Spinal cord (tissue), 10 donors: ENCODE results near the gene COX8A. TPM values are rescaled to one million over a fixed set of nuclear protein-coding genes. Genes with fewer than 3 reads are reported as not detected.
A peak's percentile ranks its signal among the peaks of the same experiment; 100 is the strongest.

ENCODE experiments used
- DNase-seq, 6 donors: peaks; one replicate each; pipeline versions ENCODE4 v3.0.0 to v3.0.0-alpha.2; 2013 to 2015; ENCODE audit warnings: low spot score in 6 of 6, low read depth in 4 of 6
- H3K27ac ChIP-seq: one replicate; pipeline ENCODE4 v1.5.1; 2013; ENCODE audit warnings: low read depth, low read length, control low read depth
- H3K27me3 ChIP-seq: one replicate; pipeline ENCODE4 v1.6.1; 2013; ENCODE audit warnings: low read length; ENCODE audit not compliant: control insufficient read depth, insufficient read depth
- H3K36me3 ChIP-seq: one replicate; pipeline ENCODE4 v1.6.1; 2013; ENCODE audit warnings: low read length; ENCODE audit not compliant: control insufficient read depth, insufficient read depth
- H3K4me1 ChIP-seq: one replicate; pipeline ENCODE4 v1.6.1; 2013; ENCODE audit warnings: low read length; ENCODE audit not compliant: control insufficient read depth, insufficient read depth
- H3K4me3 ChIP-seq: one replicate; pipeline ENCODE4 v1.5.1; 2013; ENCODE audit warnings: low read depth, low read length, control low read depth
- H3K9me3 ChIP-seq: one replicate; pipeline ENCODE4 v1.6.1; 2013; ENCODE audit warnings: low read length; ENCODE audit not compliant: control insufficient read depth, insufficient read depth
- WGBS: methylation state at CpG from one replicate; pipeline ENCODE4 v1.1.5; 2013; ENCODE audit warnings: missing lambda C conversion rate; ENCODE audit not compliant: insufficient coverage; 5-methylcytosine and 5-hydroxymethylcytosine counted together
- polyA plus RNA-seq, 2 donors: library from polyadenylated mRNA; unstranded; fragments of 120-200 nt; gene quantifications; one replicate each; pipeline ENCODE4 v1.2.1, GENCODE V29; 2013; ENCODE audit not compliant: insufficient read length in 2 of 2
- total RNA-seq, 2 donors: library from RNA; depleted of rRNA in 1 of 2; stranded (reverse); fragments of 120-200 nt in 1 of 2; fragments of >200 nt in 1 of 2; gene quantifications; one replicate each; pipeline versions ENCODE4 v1.2.3 to v1.2.4, GENCODE V29; 2013 to 2014
- donor health status: healthy.

COX8A gene
- total and polyA plus RNA-seq, 4 donors, result 303 to 558 (median 391) TPM

DNA sequence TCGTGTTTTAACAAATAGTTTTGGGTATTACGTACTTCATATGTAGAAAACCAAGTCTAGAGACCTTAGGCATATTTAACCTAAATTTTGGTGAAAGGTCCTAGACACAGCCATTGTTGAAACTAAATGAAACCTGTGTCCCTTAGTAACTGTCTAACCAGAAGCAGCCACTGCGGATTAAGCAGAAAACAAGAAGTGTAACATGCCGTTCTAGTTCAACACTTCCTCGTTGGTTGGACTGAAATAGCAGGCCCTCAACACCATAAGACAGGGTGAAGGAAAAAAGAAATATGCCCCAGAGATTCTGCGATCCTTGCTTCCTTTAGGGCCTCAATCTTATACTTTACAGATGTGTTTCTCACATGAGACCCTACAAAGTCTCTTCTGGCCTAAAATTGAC is 33.6 kb upstream of the COX8A start:
- 70% methylated on average over 2 of the region's 6 CpGs for WGBS
- no peak overlapping the region for H3K4me3 ChIP-seq
- no peaks in the 10 kb centered on the region for H3K9me3 ChIP-seq
- H3K36me3 ChIP-seq, result peaks cover 9% of the 10 kb centered on the region
- DNase-seq, result no peak
- no peaks in the 10 kb centered on the region for H3K27me3 ChIP-seq
- peaks cover 45% of the 10 kb centered on the region for H3K4me1 ChIP-seq
- H3K27ac ChIP-seq, result no peak overlapping the region

DNA sequence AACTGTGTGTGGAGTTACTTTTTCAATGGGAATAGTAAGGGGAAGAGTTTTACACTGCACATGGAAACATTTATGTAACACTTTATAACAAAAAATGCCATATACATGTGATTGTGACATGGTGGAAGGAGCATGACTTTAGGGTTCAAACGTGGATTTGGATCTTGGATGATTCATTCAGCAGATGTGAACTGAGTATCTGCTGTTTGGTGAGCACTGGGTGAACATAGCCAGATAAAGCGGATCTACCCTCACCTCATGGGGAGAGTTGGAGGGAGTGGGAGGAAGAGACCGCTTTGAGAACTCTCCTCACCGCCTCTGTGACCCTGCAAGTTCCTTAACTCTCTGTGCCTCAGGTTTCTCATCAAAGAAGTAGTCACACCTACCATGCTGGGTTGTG is 32.5 kb upstream of the COX8A start:
- Histone ChIP-seq H3K4me1 (peaks cover 48% of the 10 kb centered on the region), H3K36me3 (peaks cover 19% of the 10 kb centered on the region), H3K9me3 (no peaks in the 10 kb centered on the region), H3K27ac (no peak overlapping the region), H3K4me3 (no peak overlapping the region), H3K27me3 (no peaks in the 10 kb centered on the region)
- no CpG with 5 or more reads among the region's 4 CpGs for WGBS
- no peak for DNase-seq

GRCh38 chr11:63942803-63943202 is 31.6 kb upstream of the COX8A start:
- no peak overlapping the region for H3K27ac ChIP-seq
- H3K27me3 ChIP-seq, result no peaks in the 10 kb centered on the region
- no peak for DNase-seq
- H3K4me3 ChIP-seq, result no peak overlapping the region
- H3K36me3 ChIP-seq, result peaks cover 26% of the 10 kb centered on the region
- no peaks in the 10 kb centered on the region for H3K9me3 ChIP-seq
- 61% methylated on average over 2 of the region's 3 CpGs for WGBS
- H3K4me1 ChIP-seq, result peaks cover 48% of the 10 kb centered on the region

DNA sequence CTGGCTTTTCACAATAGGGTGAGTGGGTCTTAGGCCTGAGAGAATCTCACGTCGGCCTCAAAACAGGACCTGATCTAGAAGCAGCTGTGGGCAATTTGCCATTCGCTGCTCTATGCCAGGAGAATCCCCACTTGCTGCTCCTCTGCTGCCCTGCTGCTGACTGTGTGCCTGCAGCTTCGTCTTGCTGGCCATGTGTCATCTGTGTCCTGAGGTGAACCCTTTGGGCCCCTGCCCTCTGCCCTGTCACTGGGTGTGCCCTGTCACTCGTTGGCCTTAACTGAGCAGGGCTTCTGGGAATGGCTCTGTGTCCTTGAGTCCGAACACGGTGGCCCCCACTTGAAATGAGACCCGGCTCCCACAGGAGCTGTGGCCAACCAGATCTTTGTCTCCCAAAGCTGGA is 29.4 kb upstream of the COX8A start:
- WGBS, result 51% methylated on average over 8 of the region's 8 CpGs
- H3K4me3 ChIP-seq, result no peak overlapping the region
- H3K36me3 ChIP-seq, result peaks cover 32% of the 10 kb centered on the region
- peak in 1 of 6 donors; percentile 43 for DNase-seq
- H3K27ac ChIP-seq, result peak overlapping the region; percentile 33
- peaks cover 33% of the 10 kb centered on the region for H3K4me1 ChIP-seq
- H3K9me3 ChIP-seq, result no peaks in the 10 kb centered on the region
- no peaks in the 10 kb centered on the region for H3K27me3 ChIP-seq

DNA sequence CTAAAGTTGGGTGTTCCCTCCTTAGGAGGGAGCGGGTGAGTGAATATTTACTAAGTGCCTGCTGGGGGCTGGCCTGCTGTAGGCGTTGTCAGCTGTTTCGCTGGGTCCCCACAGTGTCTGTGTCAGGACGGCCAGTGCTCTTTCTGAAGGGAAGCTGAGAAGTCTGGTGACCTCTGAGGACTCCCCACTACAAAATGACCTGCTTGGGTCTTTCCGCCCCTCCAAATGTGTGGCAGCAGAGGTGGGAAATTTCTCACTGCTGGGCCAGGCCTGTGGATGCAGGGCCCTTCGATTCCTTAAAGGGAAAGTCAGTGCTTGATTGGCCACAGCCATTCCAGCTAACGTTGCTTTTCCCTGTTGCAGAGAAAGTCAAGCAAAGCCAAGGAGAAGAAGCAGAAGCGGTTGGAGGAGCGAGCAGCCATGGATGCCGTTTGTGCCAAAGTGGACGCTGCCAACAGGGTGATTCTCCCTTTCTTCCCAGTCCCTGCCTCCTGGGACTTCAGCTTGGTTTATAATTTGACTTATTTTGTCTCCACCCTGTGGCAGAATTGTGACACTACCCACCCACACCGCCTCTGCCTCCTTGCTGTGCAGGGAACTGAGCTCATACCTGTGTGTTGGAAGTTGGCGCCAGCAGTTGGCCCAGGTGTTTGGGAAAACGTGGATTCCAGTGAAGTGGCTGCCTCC is 28.8 kb upstream of the COX8A start:
- Histone ChIP-seq H3K36me3 (peaks cover 38% of the 10 kb centered on the region), H3K9me3 (no peaks in the 10 kb centered on the region), H3K4me1 (peaks cover 29% of the 10 kb centered on the region), H3K27ac (peak overlapping the region; percentile 33), H3K4me3 (no peak overlapping the region), H3K27me3 (no peaks in the 10 kb centered on the region)
- WGBS, result 21% methylated on average over 11 of the region's 14 CpGs
- DNase-seq, result peak; percentile 61 to 94 (median 64)

GRCh38 chr11:63951779-63952536 is 22.5 kb upstream of the COX8A start:
- no peak for DNase-seq
- Histone ChIP-seq H3K27ac (no peak overlapping the region), H3K9me3 (no peaks in the 10 kb centered on the region), H3K4me3 (no peak overlapping the region), H3K4me1 (no peaks in the 10 kb centered on the region), H3K27me3 (no peaks in the 10 kb centered on the region), H3K36me3 (peaks cover 69% of the 10 kb centered on the region)
- WGBS, result 79% methylated on average over 20 of the region's 20 CpGs

DNA sequence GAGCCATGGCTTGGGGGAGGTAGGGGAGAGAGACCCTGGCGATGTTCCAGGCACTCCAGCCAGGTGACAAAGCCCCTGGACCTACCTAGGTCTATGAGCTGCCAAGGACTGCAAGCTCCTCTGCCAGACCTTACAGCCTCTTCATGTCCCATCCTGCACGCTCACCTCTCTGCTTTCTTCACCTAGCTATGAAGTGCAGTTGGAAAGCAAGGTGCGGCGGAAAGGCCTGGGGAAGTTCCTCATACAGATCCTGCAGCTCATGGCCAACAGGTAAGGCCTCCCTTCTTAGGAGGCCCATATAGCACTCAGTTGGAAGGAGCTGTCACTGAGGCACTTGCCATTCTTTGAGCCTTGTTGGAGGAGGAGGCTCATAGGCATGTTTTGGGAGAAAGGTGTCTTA is 21.9 kb upstream of the COX8A start:
- Histone ChIP-seq H3K36me3 (peaks cover 69% of the 10 kb centered on the region), H3K4me3 (no peak overlapping the region), H3K27me3 (no peaks in the 10 kb centered on the region), H3K27ac (no peak overlapping the region), H3K4me1 (no peaks in the 10 kb centered on the region), H3K9me3 (no peaks in the 10 kb centered on the region)
- no peak for DNase-seq
- no CpG with 5 or more reads among the region's 4 CpGs for WGBS

GRCh38 chr11:63958008-63958407 is 16.4 kb upstream of the COX8A start:
- no peaks in the 10 kb centered on the region for H3K9me3 ChIP-seq
- H3K27me3 ChIP-seq, result no peaks in the 10 kb centered on the region
- no peak overlapping the region for H3K27ac ChIP-seq
- peaks cover 63% of the 10 kb centered on the region for H3K36me3 ChIP-seq
- peaks cover 5% of the 10 kb centered on the region for H3K4me1 ChIP-seq
- DNase-seq, result no peak
- WGBS, result 85% methylated on average over 4 of the region's 5 CpGs
- no peak overlapping the region for H3K4me3 ChIP-seq

DNA sequence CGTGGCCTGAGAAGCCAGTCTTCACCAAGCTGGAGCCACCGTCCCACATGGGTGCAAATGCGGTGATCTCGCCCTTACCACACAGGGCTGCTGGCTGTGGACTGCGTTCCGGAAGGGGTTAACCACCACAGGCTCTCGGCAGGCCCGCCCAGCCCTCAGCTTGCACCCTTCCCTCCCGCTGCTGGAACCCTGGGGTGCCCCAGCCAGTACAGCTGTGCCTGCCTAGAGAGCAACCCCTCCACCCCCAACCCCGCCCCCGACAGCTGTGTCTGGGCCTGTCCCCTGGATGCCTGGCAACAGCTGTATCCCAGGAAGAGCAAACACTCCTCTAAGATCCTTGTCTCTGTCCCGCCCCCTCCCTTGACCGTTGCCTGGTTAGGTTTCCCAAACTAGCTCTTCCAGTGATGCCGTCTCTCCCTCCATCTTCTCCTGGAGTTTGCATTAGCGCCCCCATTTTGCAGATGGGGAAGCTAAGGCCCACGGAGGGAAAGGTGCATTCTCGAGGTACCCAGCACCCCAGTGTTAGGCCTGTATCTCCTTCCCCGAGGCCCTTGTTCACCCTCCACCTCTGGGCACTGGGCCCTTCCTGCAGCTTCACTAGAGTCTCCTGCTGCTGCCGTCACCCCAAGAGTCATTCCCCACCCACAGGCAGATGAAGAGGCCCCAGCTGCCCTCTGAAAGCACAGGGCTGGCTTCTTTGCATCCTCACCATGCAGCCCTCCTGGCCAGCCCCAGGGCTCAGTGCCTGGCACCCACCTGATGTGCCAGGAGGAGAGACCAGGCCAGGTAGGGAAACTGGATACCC is 12.6 kb upstream of the COX8A start:
- H3K27me3 ChIP-seq, result no peaks in the 10 kb centered on the region
- H3K4me3 ChIP-seq, result no peak overlapping the region
- H3K27ac ChIP-seq, result no peak overlapping the region
- DNase-seq, result peak in 1 of 6 donors; percentile 35
- H3K36me3 ChIP-seq, result peaks cover 30% of the 10 kb centered on the region
- WGBS, result 53% methylated on average over 19 of the region's 19 CpGs
- peaks cover 5% of the 10 kb centered on the region for H3K4me1 ChIP-seq
- H3K9me3 ChIP-seq, result no peaks in the 10 kb centered on the region
